GM21390 (cell line): ENCODE data around the gene GNPAT.

ENCODE experiments used
- ATAC-seq: cut with Tn5 transposase; IDR thresholded peaks from one replicate; pipeline ENCODE4 v1.9.1; 2021; ENCODE audit not compliant: unreplicated experiment

GNPAT gene

GRCh38 chr1:231241750-231242149, 738 bp downstream of the GNPAT start:
- ATAC-seq = peak; percentile 34

- no peak for ATAC-seq
These were observed 1.6 kb downstream of the GNPAT start for GRCh38 chr1:231242516-231243198.

GRCh38 chr1:231248778-231249177, 7.8 kb downstream of the GNPAT start:
- ATAC-seq = no peak

GRCh38 chr1:231252336-231252735, 11.3 kb downstream of the GNPAT start:
- ATAC-seq = no peak

GRCh38 chr1:231260351-231260750, 19.3 kb downstream of the GNPAT start:
- ATAC-seq = no peak

- no peak for ATAC-seq
These were observed 23.6 kb downstream of the GNPAT start for GRCh38 chr1:231264642-231265041.

- ATAC-seq = no peak
These were observed 24.4 kb downstream of the GNPAT start for GRCh38 chr1:231265379-231265778.

GRCh38 chr1:231266811-231267322, 25.9 kb downstream of the GNPAT start:
- ATAC-seq = no peak

GRCh38 chr1:231272173-231272572, 31.2 kb downstream of the GNPAT start:
- no peak for ATAC-seq

- ATAC-seq = no peak
These were observed 31.9 kb downstream of the GNPAT start for GRCh38 chr1:231272880-231273279.

GRCh38 chr1:231274119-231274825, 33.3 kb downstream of the GNPAT start:
- no peak for ATAC-seq

GRCh38 chr1:231278100-231278790, 37.2 kb downstream of the GNPAT start:
- no peak for ATAC-seq

- ATAC-seq = no peak
These were observed 38.1 kb downstream of the GNPAT start for GRCh38 chr1:231279081-231279480.

GRCh38 chr1:231279683-231280082, 38.7 kb downstream of the GNPAT start:
- ATAC-seq = no peak

GRCh38 chr1:231284441-231284840, 43.4 kb downstream of the GNPAT start:
- ATAC-seq = no peak

GRCh38 chr1:231286603-231287002, 45.6 kb downstream of the GNPAT start:
- ATAC-seq = no peak

- ATAC-seq = no peak
These were observed 54.9 kb downstream of the GNPAT start for GRCh38 chr1:231295938-231296337.

- ATAC-seq = no peak
These were observed 61.0 kb downstream of the GNPAT start for GRCh38 chr1:231301990-231302389.

- no peak for ATAC-seq
These were observed 69.5 kb downstream of the GNPAT start for GRCh38 chr1:231310391-231310934.

GRCh38 chr1:231311720-231312431, 70.9 kb downstream of the GNPAT start:
- no peak for ATAC-seq

GRCh38 chr1:231312432-231312788, 71.4 kb downstream of the GNPAT start:
- ATAC-seq = no peak
